ENCODE results near the gene GSTM1. TPM values are rescaled to one million over a fixed set of nuclear protein-coding genes. Genes with fewer than 3 reads are reported as not detected.
A peak's percentile ranks its signal among the peaks of the same experiment; 100 is the strongest.
"Not testable (repeated sequence)": the region's sequence is repeated elsewhere in the genome, so short reads cannot be mapped to it uniquely, and the experiment has no call there.

The GSTM1 gene
- total RNA-seq, 4 donors from 2014 or later = 23.1 TPM; not detected in 3

DNA sequence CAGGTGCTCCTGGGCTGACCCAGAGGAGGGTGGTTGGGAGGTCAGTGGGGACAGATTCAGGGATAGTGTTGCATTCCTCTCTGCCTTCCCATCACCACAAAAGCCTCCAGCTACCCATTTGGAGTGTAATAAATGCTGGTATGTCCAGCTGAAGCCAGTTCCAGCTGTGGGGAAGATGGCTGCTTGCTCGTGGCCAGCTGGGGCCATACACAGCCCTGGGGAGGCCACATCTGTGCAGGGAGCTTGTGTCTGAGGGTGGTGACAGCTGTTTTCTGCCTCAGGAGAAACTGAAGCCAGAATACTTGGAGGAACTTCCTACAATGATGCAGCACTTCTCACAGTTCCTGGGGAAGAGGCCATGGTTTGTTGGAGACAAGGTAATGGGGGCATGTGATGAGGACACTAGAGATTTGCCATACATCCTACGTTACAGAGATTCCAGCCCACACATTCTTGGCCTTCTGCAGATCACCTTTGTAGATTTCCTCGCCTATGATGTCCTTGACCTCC, 29.0 kb upstream of the GSTM1 start:
- H3K27ac ChIP-seq (replicated peaks in 1 of 4) = no peak overlapping the region
- intact Hi-C loops (cut with DNase I) = loop anchor here (10.0 kb wide), 1 partner anchor 256 kb away; the partner anchor contains the start of gene CSF1
- peaks cover 17 to 28% (median 24%) of the 10 kb centered on the region in 4 donors for H3K4me1 ChIP-seq
- TF ChIP-seq POLR2A (IDR thresholded peaks at IDR 0.05; ENCODE audit: low read depth) (no peak), POLR2AphosphoS5 (IDR thresholded peaks at IDR 0.05) (no peak), EP300 (IDR thresholded peaks at IDR 0.05) (no peak)
- TF ChIP-seq, protein P1, sequence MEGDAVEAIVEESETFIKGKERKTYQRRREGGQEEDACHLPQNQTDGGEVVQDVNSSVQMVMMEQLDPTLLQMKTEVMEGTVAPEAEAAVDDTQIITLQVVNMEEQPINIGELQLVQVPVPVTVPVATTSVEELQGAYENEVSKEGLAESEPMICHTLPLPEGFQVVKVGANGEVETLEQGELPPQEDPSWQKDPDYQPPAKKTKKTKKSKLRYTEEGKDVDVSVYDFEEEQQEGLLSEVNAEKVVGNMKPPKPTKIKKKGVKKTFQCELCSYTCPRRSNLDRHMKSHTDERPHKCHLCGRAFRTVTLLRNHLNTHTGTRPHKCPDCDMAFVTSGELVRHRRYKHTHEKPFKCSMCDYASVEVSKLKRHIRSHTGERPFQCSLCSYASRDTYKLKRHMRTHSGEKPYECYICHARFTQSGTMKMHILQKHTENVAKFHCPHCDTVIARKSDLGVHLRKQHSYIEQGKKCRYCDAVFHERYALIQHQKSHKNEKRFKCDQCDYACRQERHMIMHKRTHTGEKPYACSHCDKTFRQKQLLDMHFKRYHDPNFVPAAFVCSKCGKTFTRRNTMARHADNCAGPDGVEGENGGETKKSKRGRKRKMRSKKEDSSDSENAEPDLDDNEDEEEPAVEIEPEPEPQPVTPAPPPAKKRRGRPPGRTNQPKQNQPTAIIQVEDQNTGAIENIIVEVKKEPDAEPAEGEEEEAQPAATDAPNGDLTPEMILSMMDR (IDR thresholded peaks at IDR 0.05) = no peak
- no peak overlapping the region for H3K4me3 ChIP-seq
- H3K27me3 ChIP-seq = no peaks in the 10 kb centered on the region
- no peaks in the 10 kb centered on the region for H3K9me3 ChIP-seq
- peaks cover 0 to 58% (median 30%) of the 10 kb centered on the region in 4 donors for H3K36me3 ChIP-seq
- 43% methylated on average over 2 of the region's 3 CpGs for WGBS
- peak; percentile 64 for DNase-seq (ENCODE audit: extremely low spot score)

- Histone ChIP-seq H3K27me3 (no peaks in the 10 kb centered on the region), H3K4me3 (no peak overlapping the region), H3K36me3 (peaks cover 0 to 58% (median 30%) of the 10 kb centered on the region in 4 donors), H3K4me1 (peaks cover 17 to 34% (median 25%) of the 10 kb centered on the region in 4 donors), H3K9me3 (no peaks in the 10 kb centered on the region), H3K27ac (replicated peaks in 1 of 4) (no peak overlapping the region)
- 57% methylated on average over 2 of the region's 2 CpGs for WGBS
- intact Hi-C loops (cut with DNase I) = loop anchor here (10.0 kb wide), 1 partner anchor 256 kb away; the partner anchor contains the start of gene CSF1
- TF ChIP-seq, protein P1 (IDR thresholded peaks at IDR 0.05) = no peak
- TF ChIP-seq EP300 (IDR thresholded peaks at IDR 0.05) (no peak), POLR2A (IDR thresholded peaks at IDR 0.05; ENCODE audit: low read depth) (no peak), POLR2AphosphoS5 (IDR thresholded peaks at IDR 0.05) (no peak)
- DNase-seq (ENCODE audit: extremely low spot score) = peak; percentile 66
These were observed 28.5 kb upstream of the GSTM1 start for GRCh38 chr1:109659145-109659544.

- no peak for TF ChIP-seq EP300 (IDR thresholded peaks at IDR 0.05)
- no peak overlapping the region for H3K27ac ChIP-seq (replicated peaks in 1 of 4)
- DNase-seq (ENCODE audit: extremely low spot score) = peak; percentile 84
These were observed 27.5 kb upstream of the GSTM1 start for GRCh38 chr1:109659997-109660690.

DNA sequence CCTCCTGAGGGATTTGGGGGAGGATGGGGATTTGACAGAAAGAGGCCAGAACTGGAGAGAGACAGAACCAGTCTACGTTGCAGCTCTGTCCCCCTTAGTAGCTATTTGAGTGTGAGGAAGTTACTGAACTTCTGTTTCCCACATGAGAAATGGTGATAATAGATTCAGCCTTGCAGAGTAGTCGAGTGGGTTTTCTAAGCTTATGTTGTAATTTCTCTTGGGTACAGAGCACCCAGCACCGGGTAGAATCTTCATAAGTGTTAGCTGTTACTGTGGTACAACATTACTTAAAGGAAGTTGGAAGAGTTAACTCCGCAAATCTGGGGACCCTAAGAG, 27.0 kb upstream of the GSTM1 start:
- H3K27me3 ChIP-seq; H3K4me3 ChIP-seq; DNase-seq (ENCODE audit: extremely low spot score); intact Hi-C loops (cut with DNase I); H3K9me3 ChIP-seq; H3K27ac ChIP-seq (replicated peaks in 1 of 4): not testable (repeated sequence)
- 67% methylated on average over 1 of the region's 4 CpGs for WGBS
- peaks cover 0 to 69% (median 32%) of the 10 kb centered on the region in 4 donors for H3K36me3 ChIP-seq
- peaks cover 5 to 21% (median 12%) of the 10 kb centered on the region in 4 donors for H3K4me1 ChIP-seq

More at GRCh38 chr1:109659997-109660690, 27.5 kb upstream of the GSTM1 start:
- Histone ChIP-seq H3K4me3 (no peak overlapping the region), H3K27me3 (no peaks in the 10 kb centered on the region), H3K36me3 (peaks cover 0 to 64% (median 32%) of the 10 kb centered on the region in 4 donors), H3K9me3 (no peaks in the 10 kb centered on the region), H3K4me1 (peaks cover 9 to 26% (median 16%) of the 10 kb centered on the region in 4 donors)
- 84% methylated on average over 5 of the region's 5 CpGs for WGBS
- intact Hi-C loops (cut with DNase I) = loop anchor here (10.0 kb wide), 1 partner anchor 255 kb away; the partner anchor contains the start of gene CSF1

DNA sequence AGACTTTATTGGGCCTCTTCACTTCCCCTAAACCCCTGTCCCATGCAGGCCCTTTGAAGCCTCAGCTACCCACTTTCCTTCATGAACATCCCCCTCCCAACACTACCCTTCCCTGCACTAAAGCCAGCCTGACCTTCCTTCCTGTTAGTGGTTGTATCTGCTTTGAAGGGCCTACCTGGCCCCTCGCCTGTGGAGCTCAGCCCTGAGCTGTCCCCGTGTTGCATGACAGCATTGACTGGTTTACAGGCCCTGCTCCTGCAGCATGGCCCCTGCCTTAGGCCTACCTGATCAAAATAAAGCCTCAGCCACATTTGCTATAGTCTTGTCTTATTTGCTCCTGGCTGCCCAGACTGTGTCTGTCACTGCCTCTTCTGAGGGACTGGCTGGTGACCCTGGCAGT, 26.2 kb upstream of the GSTM1 start:
- peaks cover 5 to 17% (median 11%) of the 10 kb centered on the region in 4 donors for H3K4me1 ChIP-seq
- DNase-seq (ENCODE audit: extremely low spot score) = peak; percentile 81
- no peak overlapping the region for H3K27ac ChIP-seq (replicated peaks in 1 of 4)
- no peaks in the 10 kb centered on the region for H3K9me3 ChIP-seq
- WGBS = 87% methylated on average over 2 of the region's 2 CpGs
- TF ChIP-seq POLR2AphosphoS5 (IDR thresholded peaks at IDR 0.05) = no peak
- no peaks in the 10 kb centered on the region for H3K27me3 ChIP-seq
- H3K4me3 ChIP-seq = no peak overlapping the region
- peaks cover 0 to 70% (median 32%) of the 10 kb centered on the region in 4 donors for H3K36me3 ChIP-seq
- intact Hi-C loops (cut with DNase I) = no loop called here

DNA sequence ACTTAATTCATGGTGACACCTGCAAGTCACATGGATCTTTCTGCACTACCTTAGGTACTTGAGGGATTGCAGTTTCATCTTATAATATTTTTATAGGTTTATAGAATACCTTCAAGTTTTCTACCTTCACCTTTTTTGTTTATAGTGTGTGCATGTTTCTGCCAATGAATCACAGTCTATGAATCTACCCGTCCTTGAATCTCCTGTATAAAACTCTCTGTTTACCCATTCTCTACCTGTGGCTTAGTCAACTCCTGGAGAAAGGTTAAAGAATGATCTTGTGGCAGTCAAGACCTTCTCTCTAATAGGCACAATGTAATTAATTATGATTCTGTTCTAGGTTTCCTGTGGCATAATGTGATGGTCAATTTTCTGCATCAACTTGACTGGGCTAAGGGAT, 22.9 kb upstream of the GSTM1 start:
- peak; percentile 14 for DNase-seq (ENCODE audit: extremely low spot score)
- H3K27ac ChIP-seq (replicated peaks in 1 of 4) = no peak overlapping the region
- WGBS = 83% methylated on average over 1 of the region's 1 CpG
- peaks cover 0 to 47% (median 21%) of the 10 kb centered on the region in 4 donors for H3K36me3 ChIP-seq
- H3K4me1 ChIP-seq = peaks cover 4 to 26% (median 19%) of the 10 kb centered on the region in 4 donors
- TF ChIP-seq, protein P1 (IDR thresholded peaks at IDR 0.05) = no peak
- TF ChIP-seq POLR2AphosphoS5 (IDR thresholded peaks at IDR 0.05) (no peak), EP300 (IDR thresholded peaks at IDR 0.05) (no peak), POLR2A (IDR thresholded peaks at IDR 0.05; ENCODE audit: low read depth) (no peak)
- H3K9me3 ChIP-seq = no peaks in the 10 kb centered on the region
- intact Hi-C loops (cut with DNase I) = no loop called here
- no peak overlapping the region for H3K4me3 ChIP-seq
- H3K27me3 ChIP-seq = no peaks in the 10 kb centered on the region
